IPS-NIHi11 (cell line): ENCODE measurements around the gene PDE8A.
"Not testable (repeated sequence)": the region's sequence is repeated elsewhere in the genome, so short reads cannot be mapped to it uniquely, and the experiment has no call there.

Source experiments
- DNase-seq: peaks from one replicate; pipeline ENCODE4 v3.0.0; 2012; ENCODE audit warnings: mixed read lengths, low spot score

Gene PDE8A

DNA sequence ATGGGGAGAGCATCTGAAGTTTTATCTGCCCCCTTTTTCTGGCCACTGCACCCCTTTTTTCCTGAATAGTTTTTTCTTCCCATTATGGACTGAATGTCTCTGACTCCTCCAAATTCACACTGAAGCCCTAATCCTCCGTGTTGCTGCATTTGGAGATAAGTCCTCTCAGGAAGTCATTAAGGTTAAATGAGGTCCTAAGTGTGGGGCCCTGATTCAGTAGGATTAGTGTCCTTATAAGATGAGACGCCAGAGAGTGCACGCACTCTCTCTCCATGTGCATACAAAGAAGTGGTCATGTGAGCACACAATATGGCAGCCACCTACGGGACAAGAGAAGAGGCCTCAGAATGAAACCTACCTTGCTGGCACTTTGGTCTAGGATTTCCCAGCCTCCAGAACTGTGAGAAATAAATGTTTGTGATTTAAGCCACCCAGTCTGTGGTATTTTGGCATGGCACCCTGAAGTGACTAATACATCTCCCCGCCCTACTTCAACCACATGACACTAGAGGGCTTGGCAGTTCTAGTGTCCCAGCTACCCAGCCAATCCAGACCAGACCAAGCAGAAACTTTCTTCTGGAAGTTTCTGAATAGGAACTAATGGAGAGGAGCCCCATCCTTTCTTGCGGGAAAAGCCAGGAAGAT, 191.3 kb downstream of the PDE8A start:
- DNase-seq, result no peak

DNA sequence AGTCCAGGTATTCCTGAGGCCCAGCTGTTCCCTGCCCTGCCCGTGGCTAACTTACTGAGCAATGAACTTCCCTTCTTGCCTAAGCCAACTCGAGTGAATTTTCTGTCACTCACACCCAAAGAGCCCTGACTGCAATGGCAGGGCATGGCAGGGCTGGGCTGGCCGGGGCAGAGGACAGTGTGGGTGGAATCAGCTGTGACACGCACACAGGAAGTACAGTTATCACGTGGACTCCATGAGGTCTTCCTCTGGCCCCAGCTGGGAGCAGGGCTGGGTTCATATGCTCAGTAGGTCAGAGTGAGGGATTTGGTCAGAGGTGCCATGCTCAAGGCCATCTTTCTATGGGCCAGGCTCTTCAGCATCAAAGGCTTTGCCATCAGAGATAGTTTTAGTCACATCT, 192.0 kb downstream of the PDE8A start:
- DNase-seq, result not testable (repeated sequence)

- no peak for DNase-seq
Measured at GRCh38 chr15:85174521-85174920, 192.9 kb downstream of the PDE8A start.

- DNase-seq, result not testable (repeated sequence)
Measured at GRCh38 chr15:85177042-85177515, 195.4 kb downstream of the PDE8A start.

DNA sequence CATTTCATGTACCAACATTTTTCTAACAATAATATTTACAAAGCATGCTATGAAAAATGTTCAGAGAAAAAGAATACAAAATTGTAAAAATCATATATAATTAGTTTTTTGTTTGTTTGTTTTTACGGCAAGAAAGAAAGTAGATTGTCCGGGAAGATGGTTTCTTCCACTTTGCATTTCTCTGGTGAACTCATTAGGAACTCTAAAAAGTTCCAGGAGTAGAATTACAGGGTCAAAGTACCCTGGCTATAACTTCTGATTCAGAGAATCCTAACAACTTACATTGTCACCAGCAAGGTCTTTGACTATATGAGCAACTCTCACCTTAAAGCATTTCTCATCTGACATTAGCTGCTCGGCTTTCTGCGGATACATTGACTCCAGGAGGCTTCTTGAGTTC, 196.7 kb downstream of the PDE8A start:
- DNase-seq, result no peak

DNA sequence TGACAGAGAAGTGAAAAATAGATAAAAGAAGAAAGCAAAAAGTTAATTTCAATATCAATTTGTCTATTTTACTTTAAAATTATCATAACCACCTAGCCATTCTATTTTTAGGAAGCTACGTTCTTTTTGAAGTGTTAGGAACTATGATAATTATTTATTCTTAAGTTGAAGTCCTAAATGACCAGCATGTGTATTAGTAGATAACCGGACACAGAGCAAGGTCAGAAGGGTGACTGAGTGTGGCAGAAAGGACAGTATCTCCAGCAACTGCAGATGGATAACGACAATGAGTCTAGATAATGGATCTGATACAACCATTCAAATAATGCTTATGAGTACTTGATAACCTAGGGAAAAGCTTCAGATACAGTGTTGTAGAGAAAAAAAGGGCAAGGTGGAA, 198.0 kb downstream of the PDE8A start:
- no peak for DNase-seq

- not testable (repeated sequence) for DNase-seq
Measured at GRCh38 chr15:85185350-85185749, 203.7 kb downstream of the PDE8A start.

DNA sequence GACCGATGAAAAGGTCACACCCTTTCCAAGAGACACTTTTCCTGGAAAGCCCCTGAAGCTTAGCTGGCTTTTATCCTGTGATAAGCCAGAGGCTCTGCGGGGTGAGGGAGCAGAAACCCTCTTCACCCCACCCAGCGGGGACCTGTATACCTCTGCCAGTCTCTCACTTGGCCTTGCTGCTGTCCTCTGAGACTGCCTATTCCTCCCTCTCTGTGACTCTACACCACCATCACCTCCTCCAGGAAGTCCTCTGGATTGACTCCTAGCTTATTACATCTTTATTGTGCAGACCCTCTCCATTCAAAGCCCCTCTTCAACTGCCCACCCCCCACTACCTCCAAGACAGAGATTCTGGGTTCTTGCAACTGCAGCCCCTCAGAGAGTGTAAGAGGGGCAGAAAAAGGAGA, 206.5 kb downstream of the PDE8A start:
- DNase-seq, result not testable (repeated sequence)
